GM12878 (cell line): ENCODE measurements around the gene ARFGAP3. TPM values are rescaled to one million over a fixed set of nuclear protein-coding genes. Genes with fewer than 3 reads are reported as not detected.

Experiments used
- ATAC-seq: fragments of 200-7000 bp; cut with Tn5 transposase; 3 replicates; pipeline ENCODE4 v1.9.1; 2020; ENCODE audit warnings: mild to moderate bottlenecking, moderate library complexity
- BruUV-seq: library from RNA; stranded (reverse); fragments of 400-500 nt; replicated peaks from 2 replicates; lab custom pipeline; 2021; lab: Mats Ljungman, UMichigan
- CTCF ChIA-PET: fragments of 300-600 bp; sonication (Branson Sonifier 250); formaldehyde crosslinking; extraction: SDS; loops from one replicate; lab custom pipeline; 2021; ENCODE audit warnings: inconsistent platforms; lab: Yijun Ruan, JAX
- POLR2A ChIA-PET: fragments of 350-600 bp; formaldehyde crosslinking; extraction: SDS; loops from one replicate; lab custom pipeline; 2021; ENCODE audit warnings: inconsistent platforms; lab: Charles Lee
- RAD21 ChIA-PET: fragments of 300-600 bp; sonication (Branson Sonifier 250); formaldehyde crosslinking; loops from one replicate; lab custom pipeline; 2023; ENCODE audit warnings: antibody characterized with exemption; ENCODE audit not compliant: unreplicated experiment; lab: Charles Lee
- SMC1A ChIA-PET: fragments of 300-600 bp; sonication (Branson Sonifier 250); formaldehyde crosslinking; loops from one replicate; lab custom pipeline; 2023; ENCODE audit not compliant: unreplicated experiment, uncharacterized antibody; lab: Charles Lee
- DNase-seq: peaks from one replicate; pipeline ENCODE4 v3.0.0-alpha.2; 2011; ENCODE audit warnings: low read depth, low spot score
- FAIRE-seq: peaks from 3 replicates; lab custom pipeline; 2011; peaks lifted over from hg19 to GRCh38; lab: Jason Lieb, UNC
- H2AFZ ChIP-seq: 2 replicates; pipeline ENCODE4 v1.6.0; 2011; ENCODE audit warnings: low read depth, low read length, control low read depth; ENCODE audit not compliant: control insufficient read depth
- H3K27ac ChIP-seq: 2 replicates; pipeline ENCODE4 v1.5.1; 2011; ENCODE audit warnings: control low read depth; ENCODE audit not compliant: control insufficient read depth, insufficient read depth
- H3K27me3 ChIP-seq, 2 experiments: replicated peaks in 1 of 2; 2 replicates each; pipeline versions ENCODE4 v1.6.0 to v1.6.1; 2011; ENCODE audit warnings: low read length in 1 of 2; ENCODE audit not compliant: control insufficient read depth in 2 of 2, insufficient read depth in 2 of 2
- H3K36me3 ChIP-seq, 2 experiments: 2 replicates each; pipeline ENCODE4 v1.5.1; 2011; ENCODE audit warnings: low read length in 1 of 2; ENCODE audit not compliant: control insufficient read depth in 2 of 2, insufficient read depth in 2 of 2
- H3K4me1 ChIP-seq: 2 replicates; pipeline ENCODE4 v1.6.1; 2011; ENCODE audit warnings: mild to moderate bottlenecking, low read length, moderate library complexity, mixed read lengths; ENCODE audit not compliant: control insufficient read depth, insufficient read depth
- H3K4me2 ChIP-seq: 2 replicates; pipeline ENCODE4 v1.6.0; 2011; ENCODE audit warnings: control low read depth; ENCODE audit not compliant: control insufficient read depth, insufficient read depth
- H3K4me3 ChIP-seq: fragments of 200-600 bp; sonication (generic); 2 replicates; pipeline ENCODE4 v1.5.1; 2016
- H3K79me2 ChIP-seq: 2 replicates; pipeline ENCODE4 v1.6.0; 2011; ENCODE audit warnings: low read length; ENCODE audit not compliant: control insufficient read depth, insufficient read depth
- H3K9ac ChIP-seq: 2 replicates; pipeline ENCODE4 v1.8.0; 2011; ENCODE audit warnings: low read length, control low read depth, mixed read lengths; ENCODE audit not compliant: control insufficient read depth, insufficient read depth
- H3K9me3 ChIP-seq: replicated peaks from 3 replicates; pipeline ENCODE4 v1.5.1; 2011; ENCODE audit warnings: mild to moderate bottlenecking, low read length; ENCODE audit not compliant: control insufficient read depth, insufficient read depth
- H4K20me1 ChIP-seq: 2 replicates; pipeline ENCODE4 v1.6.0; 2011; ENCODE audit not compliant: control insufficient read depth, insufficient read depth
- CEBPZ ChIP-seq: fragments of 150-350 bp; IDR thresholded peaks from 2 replicates; pipeline ENCODE4 v1.6.1; 2016; ENCODE audit warnings: low read depth, low read length
- ESRRA ChIP-seq: IDR thresholded peaks from 2 replicates; pipeline ENCODE4 v1.6.1; 2012; ENCODE audit warnings: mild to moderate bottlenecking, low read length, improper control_type of control experiment
- FOXK2 ChIP-seq: fragments of 450-650 bp; IDR thresholded peaks from 2 replicates; pipeline ENCODE4 v1.6.1; 2017; ENCODE audit warnings: mild to moderate bottlenecking, moderate library complexity
- FOXM1 ChIP-seq: IDR thresholded peaks from 2 replicates; pipeline ENCODE4 v1.6.1; 2012; ENCODE audit warnings: low read depth, mild to moderate bottlenecking, inconsistent platforms, low read length, moderate library complexity
- HDAC6 ChIP-seq: fragments of 200-600 bp; sonication (generic); IDR thresholded peaks from one replicate; pipeline ENCODE4 v1.8.0; 2017; ENCODE audit warnings: antibody characterized with exemption; ENCODE audit not compliant: unreplicated experiment
- JUND ChIP-seq: IDR thresholded peaks from 2 replicates; pipeline ENCODE4 v1.6.1; 2012; ENCODE audit warnings: low read depth, mild to moderate bottlenecking, low read length, improper control_type of control experiment, moderate library complexity
- KLF5 ChIP-seq: fragments of 450-650 bp; IDR thresholded peaks from 2 replicates; pipeline ENCODE4 v1.6.1; 2014; ENCODE audit warnings: mild to moderate bottlenecking; ENCODE audit not compliant: partially characterized antibody
- LARP7 ChIP-seq: fragments of 450-650 bp; IDR thresholded peaks from 2 replicates; pipeline ENCODE4 v1.6.1; 2017; ENCODE audit warnings: mild to moderate bottlenecking
- MEF2B ChIP-seq: fragments of 450-650 bp; IDR thresholded peaks from 2 replicates; pipeline ENCODE4 v1.6.1; 2018; ENCODE audit warnings: mild to moderate bottlenecking, moderate library complexity; ENCODE audit not compliant: partially characterized antibody, poor library complexity, severe bottlenecking
- MXI1 ChIP-seq: fragments of 150-350 bp; IDR thresholded peaks from 2 replicates; pipeline ENCODE4 v1.6.1; 2011; ENCODE audit warnings: low read depth, mild to moderate bottlenecking, inconsistent platforms, low read length, improper control_type of control experiment
- NFIC ChIP-seq: IDR thresholded peaks from 2 replicates; pipeline ENCODE4 v1.6.1; 2012; ENCODE audit warnings: low read depth, mild to moderate bottlenecking, inconsistent platforms, low read length, moderate library complexity
- PBX3 ChIP-seq: IDR thresholded peaks from 2 replicates; pipeline ENCODE4 v1.6.1; 2011; ENCODE audit warnings: mild to moderate bottlenecking, low read depth, low read length, moderate library complexity; ENCODE audit not compliant: insufficient replicate concordance
- RBBP5 ChIP-seq: fragments of 200-600 bp; sonication (generic); conservative IDR thresholded peaks from 2 replicates; pipeline ENCODE4 v1.6.1; 2016
- RELB ChIP-seq: fragments of 450-650 bp; IDR thresholded peaks from 2 replicates; pipeline ENCODE4 v1.6.1; 2017; ENCODE audit warnings: low read depth, mild to moderate bottlenecking, moderate library complexity
- SMAD1 ChIP-seq: fragments of 450-650 bp; IDR thresholded peaks from 2 replicates; pipeline ENCODE4 v1.6.1; 2018; ENCODE audit warnings: mild to moderate bottlenecking, low read depth; ENCODE audit not compliant: partially characterized antibody
- SMARCA5 ChIP-seq: fragments of 450-650 bp; IDR thresholded peaks from 2 replicates; pipeline ENCODE4 v1.6.1; 2017; ENCODE audit warnings: mild to moderate bottlenecking
- SREBF1 ChIP-seq: IDR thresholded peaks from 2 replicates; pipeline ENCODE4 v1.6.1; 2012; ENCODE audit warnings: mild to moderate bottlenecking, low read length
- SUPT20H ChIP-seq: IDR thresholded peaks from 2 replicates; pipeline ENCODE4 v1.6.1; 2011; ENCODE audit warnings: low read depth, mild to moderate bottlenecking, low read length, moderate library complexity, borderline replicate concordance; ENCODE audit not compliant: control insufficient read depth
- TBL1XR1 ChIP-seq: IDR thresholded peaks from 2 replicates; pipeline ENCODE4 v1.6.1; 2012; ENCODE audit warnings: low read depth, low read length, improper control_type of control experiment
- ZNF217 ChIP-seq: fragments of 450-650 bp; IDR thresholded peaks from 2 replicates; pipeline ENCODE4 v1.6.1; 2017; ENCODE audit warnings: antibody characterized with exemption, mild to moderate bottlenecking
- WGBS: methylation state at CpG from one replicate; pipeline ENCODE4 v1.1.6; 2016; ENCODE audit warnings: low lambda C conversion rate; ENCODE audit not compliant: insufficient replicate concordance, insufficient coverage; ENCODE audit errors: missing lambda C conversion rate; 5-methylcytosine and 5-hydroxymethylcytosine counted together
- in situ Hi-C: fragments of 300-500 bp; cut with MboI; formaldehyde crosslinking; loops from 9 replicates; pipeline ENCODE4 v1.14.3; 2018; ENCODE audit warnings: mixed read lengths
- intact Hi-C: fragments of 100-400 bp; cut with micrococcal nuclease; formaldehyde crosslinking; loops from one replicate; pipeline ENCODE4 v1.14.2; 2022; ENCODE audit not compliant: unreplicated experiment
- polyA plus RNA-seq, 11 experiments: library from polyadenylated mRNA; depleted of rRNA in 4 of 11; unstranded in 6 of 11; stranded (reverse) in 5 of 11; fragments of >200 nt; fragmentation: Nextera tagmentation in 4 of 11; fragmentation: Illumina TruSeq in 1 of 11; extraction: Ambion mirVana in 4 of 11; extraction: Trizol in 1 of 11; gene quantifications; 1 replicate in 1 of 11; 2 replicates in 10 of 11; pipeline versions ENCODE4 v1.2.1 to v1.2.3, GENCODE V29; 2011 to 2016; ENCODE audit warnings: inconsistent platforms in 2 of 11, missing spikeins in 2 of 11, low read depth in 1 of 11
- total RNA-seq, 4 experiments: library from RNA; depleted of rRNA in 3 of 4; stranded (reverse); fragments of >200 nt in 3 of 4; fragmentation: Illumina TruSeq in 1 of 4; extraction: Trizol in 1 of 4; gene quantifications; 2 replicates each; pipeline versions ENCODE4 v1.2.1 to v1.2.3, GENCODE V29; 2013 to 2021

ARFGAP3 gene
- total and polyA plus RNA-seq, 10 of the 15 experiments (the other 5 are each of a cell fraction or from before 2014, with no cell fraction given) = 29.7 to 50.8 (median 39.5) TPM

GRCh38 chr22:42797011-42797410 lies 60.1 kb downstream of the ARFGAP3 start:
- no peak for FAIRE-seq
- Histone ChIP-seq H3K79me2 (no peaks in the 10 kb centered on the region), H3K4me1 (no peaks in the 10 kb centered on the region), H3K36me3 (peaks cover 8 to 11% of the 10 kb centered on the region in 2 experiments; a peak in 3 of 4 replicates), H4K20me1 (no peaks in the 10 kb centered on the region), H3K27ac (no peak overlapping the region), H3K27me3 (no peaks in the 10 kb centered on the region), H3K9me3 (no peaks in the 10 kb centered on the region), H3K9ac (no peak overlapping the region), H3K4me3 (no peak overlapping the region), H3K4me2 (no peak overlapping the region), H2AFZ (no peak overlapping the region)
- SMC1A ChIA-PET = interaction anchor here (0.6 to 1.0 kb wide), 3 partner anchors 16 to 176 kb away, joined by 3 to 6 read pairs (median 3); no protein-coding TSS in a partner anchor
- in situ Hi-C loops = no loop called here
- CTCF ChIA-PET = interaction anchor here (0.7 to 0.8 kb wide), 2 partner anchors 20 to 70 kb away, joined by 3 read pairs; no protein-coding TSS in a partner anchor
- no peak for TF ChIP-seq LARP7
- no peak for TF ChIP-seq RBBP5
- no peak for TF ChIP-seq TBL1XR1
- no peak for TF ChIP-seq SUPT20H
- TF ChIP-seq PBX3 = no peak
- no peak for TF ChIP-seq FOXK2
- TF ChIP-seq MEF2B = no peak
- no peak for TF ChIP-seq HDAC6
- TF ChIP-seq MXI1 = no peak
- TF ChIP-seq ESRRA = no peak
- no peak for TF ChIP-seq JUND
- no peak for TF ChIP-seq FOXM1
- no peak for TF ChIP-seq SREBF1
- no peak for TF ChIP-seq CEBPZ
- no peak for TF ChIP-seq NFIC
- TF ChIP-seq RELB = no peak
- no peak for TF ChIP-seq SMAD1
- TF ChIP-seq KLF5 = no peak
- TF ChIP-seq SMARCA5 = no peak
- TF ChIP-seq ZNF217 = no peak
- POLR2A ChIA-PET = no interaction called here
- intact Hi-C loops = no loop called here
- BruUV-seq = TSS peak; percentile 49
- 70% methylated on average over 5 of the region's 5 CpGs for WGBS
- no peak for ATAC-seq
- DNase-seq = no peak
- RAD21 ChIA-PET = no interaction called here
